GM19397 (cell line): ENCODE data around the gene DLG2.
"Not testable (repeated sequence)": the region's sequence is repeated elsewhere in the genome, so short reads cannot be mapped to it uniquely, and the experiment has no call there.

Experiments used
- ATAC-seq: cut with Tn5 transposase; IDR thresholded peaks from one replicate; pipeline ENCODE4 v1.9.1; 2021; ENCODE audit warnings: mild to moderate bottlenecking, moderate library complexity; ENCODE audit not compliant: unreplicated experiment

Gene DLG2

GRCh38 chr11:83587797-83588196 is 2039.3 kb downstream of the DLG2 start:
- not testable (repeated sequence) for ATAC-seq

DNA sequence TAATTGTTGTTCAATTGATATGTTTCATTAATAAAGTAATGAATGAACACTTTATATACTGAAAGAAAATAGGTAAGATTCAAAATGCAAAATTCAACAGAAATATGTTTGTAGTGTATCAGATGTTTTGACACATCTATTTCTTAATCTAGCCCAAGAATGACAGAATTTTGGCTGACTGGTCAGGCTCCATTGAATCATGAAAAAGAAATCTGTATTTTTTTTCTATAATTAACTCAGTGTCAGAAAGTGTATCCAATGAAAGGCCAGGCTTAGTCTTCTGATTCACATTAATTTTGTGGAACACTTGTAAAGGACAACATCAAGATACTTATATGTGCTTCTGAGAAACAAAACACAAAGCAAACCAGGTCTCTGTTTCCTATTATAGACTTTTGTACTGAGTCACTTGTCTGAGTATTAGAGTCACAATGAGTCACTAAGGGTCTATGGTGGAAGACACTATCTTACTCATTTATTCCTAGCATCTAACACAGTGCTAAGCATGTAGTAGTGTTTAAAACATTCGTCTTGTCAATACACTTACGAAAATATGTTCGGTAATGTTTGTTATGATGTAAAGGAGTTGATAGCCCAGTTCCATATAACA is 2043.3 kb downstream of the DLG2 start:
- ATAC-seq = peak; percentile 89

DNA sequence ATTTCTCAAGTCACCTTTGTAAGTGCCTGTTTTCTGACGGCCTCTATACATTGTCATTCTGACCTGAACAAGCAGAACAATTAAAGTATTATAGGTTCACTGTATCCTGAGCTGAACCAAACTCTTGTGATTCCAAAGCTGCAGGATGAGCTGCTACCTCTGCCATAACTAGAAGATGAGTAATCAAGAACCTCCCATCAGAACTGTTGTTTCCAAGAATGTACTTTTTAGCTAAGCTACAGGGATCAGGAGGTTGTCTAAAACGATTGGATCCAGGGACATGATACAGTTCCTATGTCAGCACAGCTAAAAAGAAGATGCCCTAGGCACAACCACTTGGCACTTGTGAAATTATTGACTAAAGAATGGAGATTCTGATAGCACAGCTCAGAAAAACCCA is 2052.6 kb downstream of the DLG2 start:
- ATAC-seq = no peak

GRCh38 chr11:83572581-83573496 is 2054.3 kb downstream of the DLG2 start:
- no peak for ATAC-seq

GRCh38 chr11:83571302-83571701 is 2055.8 kb downstream of the DLG2 start:
- ATAC-seq = no peak

- no peak for ATAC-seq
Observed at GRCh38 chr11:83569134-83569805, 2057.9 kb downstream of the DLG2 start.

DNA sequence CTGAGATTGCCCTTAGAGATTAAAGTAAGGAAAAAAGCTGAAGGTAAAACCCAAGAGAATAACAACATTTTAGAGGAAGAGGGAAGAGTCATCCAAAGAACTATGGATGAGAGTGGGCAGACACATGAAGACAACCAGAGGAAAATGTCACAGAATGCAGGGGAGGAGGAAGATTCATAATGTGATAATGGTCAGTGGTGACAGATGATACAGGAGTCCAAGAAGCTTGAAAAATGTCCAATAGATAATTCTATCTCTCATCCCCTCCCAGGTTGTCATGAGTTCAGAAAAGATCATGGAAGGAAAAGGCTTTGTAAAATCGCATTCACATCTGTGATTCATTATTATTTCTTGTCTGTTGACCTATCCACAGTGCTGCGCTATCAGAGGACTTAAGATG is 2058.6 kb downstream of the DLG2 start:
- no peak for ATAC-seq

DNA sequence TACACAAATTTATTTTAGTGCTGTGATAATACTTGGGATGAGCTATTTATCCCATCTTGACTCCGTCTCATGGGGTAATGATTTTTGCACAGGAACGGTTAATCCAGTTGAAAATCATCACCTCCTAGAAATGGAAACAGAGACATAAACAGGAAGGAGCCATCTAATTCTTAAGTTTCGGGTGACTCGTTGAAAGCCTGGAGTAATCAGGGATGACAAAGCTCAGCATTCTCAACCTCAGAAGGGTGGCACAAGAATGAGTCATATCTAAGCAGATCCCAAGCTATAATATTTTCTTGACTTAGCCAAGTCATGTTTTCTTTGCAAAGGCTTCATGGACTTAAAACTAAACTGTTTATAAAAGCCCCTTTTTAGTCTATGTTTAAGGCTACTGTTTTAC is 2060.2 kb downstream of the DLG2 start:
- no peak for ATAC-seq

- ATAC-seq = no peak
Observed at GRCh38 chr11:83564870-83565269, 2062.3 kb downstream of the DLG2 start.

DNA sequence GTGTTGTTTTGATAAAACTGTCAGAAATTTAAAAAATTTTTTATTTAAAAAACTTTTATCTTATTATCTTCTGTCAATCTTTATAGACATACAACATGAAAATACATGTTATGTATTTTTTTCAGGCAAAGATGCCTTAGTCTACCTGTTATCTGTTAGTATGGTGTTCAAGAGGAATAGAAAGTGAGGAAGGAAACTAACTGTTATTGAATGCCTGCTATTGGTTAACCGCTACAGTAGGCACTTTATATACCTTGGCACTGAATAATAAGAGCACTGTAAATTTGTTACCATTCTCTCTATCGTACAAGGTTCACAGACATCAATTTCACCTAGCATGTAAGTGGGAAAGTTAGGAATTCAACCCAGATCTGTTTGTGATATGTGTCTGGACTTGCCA is 2068.9 kb downstream of the DLG2 start:
- no peak for ATAC-seq

DNA sequence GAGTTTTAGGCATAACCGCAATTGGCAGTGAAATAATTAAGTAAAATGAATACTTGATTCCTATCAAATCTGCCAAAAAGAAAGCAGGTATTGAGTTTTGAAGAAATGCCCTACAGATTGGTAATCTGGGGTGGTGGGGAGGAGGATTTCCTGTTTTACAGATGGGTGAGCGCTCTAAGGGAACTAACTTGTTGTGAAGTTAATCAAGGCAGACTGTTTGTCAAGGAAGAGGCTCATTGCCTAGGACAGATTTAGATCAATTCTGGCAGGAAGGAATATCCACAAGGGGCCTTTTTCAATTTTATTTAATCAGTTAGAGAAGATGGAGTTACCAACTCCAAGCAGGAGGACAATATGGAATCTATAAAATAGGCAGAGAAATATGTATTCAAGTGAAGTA is 2069.5 kb downstream of the DLG2 start:
- ATAC-seq = no peak

DNA sequence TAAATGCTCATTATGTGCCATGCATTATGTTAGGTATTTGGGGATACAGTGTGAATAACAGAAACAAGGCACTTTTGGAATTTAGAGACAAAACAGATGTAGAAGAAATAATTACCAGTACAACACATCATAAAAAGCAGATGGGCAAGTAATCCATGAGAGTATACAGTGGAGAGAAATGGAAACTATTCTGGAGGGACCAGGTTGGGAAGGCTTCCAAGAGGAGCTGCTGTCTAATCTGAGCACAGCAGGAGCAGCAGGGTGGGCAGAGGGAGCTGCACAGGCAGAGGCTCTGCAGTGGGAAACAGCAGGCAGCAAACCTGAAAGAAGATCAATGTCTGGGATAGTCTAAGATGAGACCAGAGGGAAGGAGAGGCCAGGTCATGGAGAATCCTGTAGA is 2072.3 kb downstream of the DLG2 start:
- no peak for ATAC-seq

DNA sequence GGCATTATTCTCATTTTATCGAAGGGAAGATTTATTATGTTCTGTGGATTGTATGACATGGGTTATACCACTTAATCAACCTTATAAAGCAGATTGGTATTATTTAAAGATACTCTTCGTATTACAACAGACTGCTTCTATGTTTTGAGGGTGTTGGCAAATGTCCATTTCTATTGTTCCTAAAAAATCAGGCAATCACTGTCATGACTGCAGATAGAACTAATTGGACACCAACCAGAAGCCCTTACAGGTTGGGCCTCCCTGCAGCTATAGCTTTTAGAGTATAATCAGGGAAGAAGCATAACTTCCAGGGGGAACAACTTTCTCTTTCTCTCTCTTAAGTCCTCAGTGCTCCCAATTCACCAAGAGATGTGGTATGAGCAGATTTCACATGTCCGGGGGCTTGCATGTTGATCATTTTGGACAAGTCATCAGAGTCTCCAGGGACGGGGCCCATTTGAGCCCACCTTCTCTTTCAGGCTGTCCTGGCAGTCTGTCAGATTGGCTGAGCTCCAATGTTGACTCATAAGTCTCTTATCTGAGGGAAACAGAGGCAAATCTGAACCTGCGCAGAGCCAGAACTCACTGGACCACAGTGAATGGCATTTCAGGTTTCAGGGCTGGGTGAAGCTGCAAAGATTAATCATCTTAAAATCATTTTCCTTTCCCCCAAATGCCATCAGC is 2077.0 kb downstream of the DLG2 start:
- ATAC-seq = no peak

DNA sequence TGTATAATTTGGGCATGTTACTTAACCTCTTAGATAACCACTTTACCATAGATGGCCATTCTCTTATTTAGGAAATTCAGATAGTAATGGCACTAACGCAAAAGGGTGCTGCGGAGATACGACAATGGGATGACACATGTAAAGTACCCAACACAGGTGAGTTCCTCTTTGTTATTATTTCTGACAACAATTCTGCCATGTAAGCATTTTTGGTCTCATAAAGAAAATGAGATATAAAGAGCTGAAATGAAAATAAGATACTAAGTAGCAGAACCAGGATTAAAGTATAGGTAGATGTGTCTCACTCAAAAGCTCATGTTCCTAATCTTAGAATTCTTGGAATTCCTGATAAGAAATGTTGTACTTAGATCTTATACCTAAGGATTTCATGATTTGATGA is 2080.8 kb downstream of the DLG2 start:
- no peak for ATAC-seq

DNA sequence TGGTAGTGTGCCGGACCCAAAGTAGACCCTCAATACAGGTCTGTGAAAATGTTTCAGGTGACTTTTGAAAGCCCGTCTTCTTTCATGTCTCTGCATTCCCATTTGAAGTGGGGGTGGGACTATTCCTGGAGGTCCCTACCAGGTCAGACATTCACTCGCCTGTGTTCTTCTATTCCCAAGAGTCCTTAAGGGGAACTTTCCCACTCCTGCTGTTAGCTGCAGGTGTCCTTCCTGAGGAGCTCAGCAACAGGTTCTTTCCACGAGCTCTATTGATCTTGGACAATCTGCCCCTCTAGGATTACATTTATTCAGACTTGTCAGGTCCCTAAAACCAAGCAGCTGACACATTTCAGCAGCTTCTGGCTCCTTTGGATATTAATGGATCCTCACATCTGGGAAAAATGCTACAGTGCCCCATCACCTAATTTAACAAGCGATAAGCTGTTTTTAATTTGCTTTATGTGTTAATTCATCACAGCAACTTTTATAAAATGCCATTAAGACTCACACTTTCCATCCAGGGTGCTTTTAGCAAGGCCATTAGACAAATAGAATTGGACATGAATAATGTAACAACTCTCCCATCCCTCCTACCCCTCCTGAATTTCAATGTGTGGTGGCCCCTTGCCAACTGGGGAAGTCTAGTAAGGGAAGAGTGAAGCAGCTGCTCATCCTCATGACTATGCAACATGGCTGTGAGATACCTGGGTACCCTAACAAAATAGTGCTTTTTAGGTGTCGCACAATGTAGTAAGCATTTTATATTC is 2081.5 kb downstream of the DLG2 start:
- ATAC-seq = no peak

DNA sequence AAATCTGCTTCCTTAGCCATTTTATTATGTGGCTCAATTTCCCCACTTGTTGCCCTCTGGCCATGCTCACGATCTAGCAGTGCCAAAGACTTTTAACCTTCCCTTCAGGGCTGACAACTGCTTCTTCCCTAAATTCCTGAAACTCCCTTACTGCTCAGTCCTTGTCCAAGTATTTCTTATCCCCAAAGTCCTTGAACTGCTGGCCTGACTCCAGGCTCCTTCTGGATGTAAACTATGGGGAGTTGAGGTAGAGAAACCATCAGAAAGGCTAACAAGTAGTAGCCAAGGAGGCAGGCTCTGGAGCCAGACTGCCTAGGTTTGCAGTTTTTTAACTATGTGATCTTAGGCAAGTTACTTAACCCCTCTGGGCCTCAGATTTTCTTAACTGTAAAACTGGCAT is 2082.3 kb downstream of the DLG2 start:
- no peak for ATAC-seq

- ATAC-seq = no peak
Observed at GRCh38 chr11:83543706-83544439, 2083.3 kb downstream of the DLG2 start.

DNA sequence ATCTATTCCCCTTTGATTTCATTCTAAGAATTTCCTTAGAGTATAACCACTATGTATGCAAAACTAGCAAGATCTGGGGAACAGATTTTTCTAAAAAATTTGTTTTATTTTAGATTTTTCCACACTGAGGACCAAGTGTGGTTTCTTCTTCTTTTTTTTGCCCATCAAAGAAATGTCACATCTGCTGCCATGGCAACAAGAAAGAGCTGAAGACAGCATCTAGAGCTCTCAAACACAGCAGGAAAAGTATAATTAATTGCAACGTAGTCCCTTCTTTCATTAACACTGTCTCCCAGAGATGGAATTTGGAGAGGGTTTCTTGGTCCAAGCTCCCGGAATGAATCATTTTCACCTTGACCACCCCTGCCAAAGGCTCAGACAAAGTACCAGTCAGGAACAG is 2084.3 kb downstream of the DLG2 start:
- ATAC-seq = no peak

DNA sequence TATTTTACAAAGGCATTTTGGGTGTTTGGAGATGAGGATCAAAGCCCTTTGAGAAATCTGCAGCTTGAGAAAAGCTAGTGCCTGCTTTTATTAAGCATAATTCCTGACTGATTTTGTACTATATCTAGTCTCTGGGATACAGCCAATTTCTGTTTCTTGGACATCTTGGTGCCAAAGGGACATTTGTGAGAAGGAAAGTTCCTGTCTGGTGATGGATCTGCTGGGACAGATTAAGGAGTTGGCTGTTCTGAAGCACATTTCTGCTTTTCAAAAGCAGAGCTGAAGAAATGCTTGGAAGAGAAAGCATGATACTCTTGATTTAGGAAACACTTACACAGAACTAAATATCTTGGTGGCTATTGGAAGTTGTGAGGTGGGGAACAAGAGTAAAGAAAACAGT is 2086.4 kb downstream of the DLG2 start:
- ATAC-seq = no peak

GRCh38 chr11:83540112-83540675 is 2086.9 kb downstream of the DLG2 start:
- ATAC-seq = no peak
